ENCODE measurements around the gene KLF13.
A peak's percentile ranks its signal among the peaks of the same experiment; 100 is the strongest.

KLF13 gene

DNA sequence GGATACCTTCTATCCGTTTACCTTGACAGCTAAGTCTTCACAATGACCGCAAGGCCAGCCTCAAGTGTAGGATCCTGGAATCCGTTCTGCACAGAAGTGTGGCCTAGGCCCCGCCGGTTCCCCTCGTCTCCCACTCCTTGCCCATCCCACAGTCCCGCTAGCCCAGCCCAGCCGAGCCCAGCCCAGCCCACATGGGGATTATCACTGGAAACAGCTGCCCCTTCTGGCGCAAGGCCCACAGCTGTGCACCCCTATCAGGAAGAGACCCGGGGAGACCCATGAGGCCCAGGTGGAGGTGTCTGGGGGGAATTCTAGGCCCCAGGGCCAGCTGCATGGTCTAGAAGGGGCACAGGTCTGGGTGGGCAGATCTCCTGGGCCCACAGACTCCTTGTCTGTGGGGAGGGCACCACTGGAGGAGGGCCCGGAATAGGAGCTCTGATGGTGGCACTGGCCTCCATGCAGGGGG is 27.9 kb upstream of the KLF13 start:
- no peak for DNase-seq (ENCODE audit: low read depth in 2 of 2)
- H3K4me3 ChIP-seq (replicated peaks in 1 of 2; ENCODE audit: low read depth in 2 of 2, low read length in 2 of 2) = no peak overlapping the region
- TF ChIP-seq, protein P1, sequence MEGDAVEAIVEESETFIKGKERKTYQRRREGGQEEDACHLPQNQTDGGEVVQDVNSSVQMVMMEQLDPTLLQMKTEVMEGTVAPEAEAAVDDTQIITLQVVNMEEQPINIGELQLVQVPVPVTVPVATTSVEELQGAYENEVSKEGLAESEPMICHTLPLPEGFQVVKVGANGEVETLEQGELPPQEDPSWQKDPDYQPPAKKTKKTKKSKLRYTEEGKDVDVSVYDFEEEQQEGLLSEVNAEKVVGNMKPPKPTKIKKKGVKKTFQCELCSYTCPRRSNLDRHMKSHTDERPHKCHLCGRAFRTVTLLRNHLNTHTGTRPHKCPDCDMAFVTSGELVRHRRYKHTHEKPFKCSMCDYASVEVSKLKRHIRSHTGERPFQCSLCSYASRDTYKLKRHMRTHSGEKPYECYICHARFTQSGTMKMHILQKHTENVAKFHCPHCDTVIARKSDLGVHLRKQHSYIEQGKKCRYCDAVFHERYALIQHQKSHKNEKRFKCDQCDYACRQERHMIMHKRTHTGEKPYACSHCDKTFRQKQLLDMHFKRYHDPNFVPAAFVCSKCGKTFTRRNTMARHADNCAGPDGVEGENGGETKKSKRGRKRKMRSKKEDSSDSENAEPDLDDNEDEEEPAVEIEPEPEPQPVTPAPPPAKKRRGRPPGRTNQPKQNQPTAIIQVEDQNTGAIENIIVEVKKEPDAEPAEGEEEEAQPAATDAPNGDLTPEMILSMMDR (IDR thresholded peaks at IDR 0.05; ENCODE audit: low read depth, low read length) = no peak

DNA sequence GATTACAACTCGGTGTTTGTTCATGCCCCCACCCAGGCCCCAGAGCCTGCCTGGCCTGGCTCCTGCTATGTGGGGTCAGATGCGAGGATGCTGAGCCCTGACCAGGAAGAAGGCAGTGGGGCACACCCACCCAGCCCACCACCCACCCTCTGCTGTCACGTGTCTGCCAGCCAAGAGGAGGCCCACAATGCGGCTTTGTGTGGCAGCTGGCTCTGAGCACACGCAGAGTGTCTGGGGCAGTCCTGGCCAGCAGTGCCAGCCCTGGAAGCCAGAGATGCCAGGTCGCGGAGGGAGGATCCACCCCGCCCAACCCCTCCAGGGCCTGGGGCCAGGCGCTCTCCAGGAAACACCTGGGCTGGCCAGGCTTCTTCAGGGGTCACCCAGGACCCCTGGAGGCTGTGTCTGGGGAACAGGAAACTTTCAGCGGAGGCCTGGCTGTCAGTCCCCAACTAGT is 26.4 kb upstream of the KLF13 start:
- H3K4me3 ChIP-seq (replicated peaks in 1 of 2; ENCODE audit: low read depth in 2 of 2, low read length in 2 of 2) = no peak overlapping the region
- no peak for DNase-seq (ENCODE audit: low read depth in 2 of 2)
- TF ChIP-seq, protein P1 (IDR thresholded peaks at IDR 0.05; ENCODE audit: low read depth, low read length) = no peak

DNA sequence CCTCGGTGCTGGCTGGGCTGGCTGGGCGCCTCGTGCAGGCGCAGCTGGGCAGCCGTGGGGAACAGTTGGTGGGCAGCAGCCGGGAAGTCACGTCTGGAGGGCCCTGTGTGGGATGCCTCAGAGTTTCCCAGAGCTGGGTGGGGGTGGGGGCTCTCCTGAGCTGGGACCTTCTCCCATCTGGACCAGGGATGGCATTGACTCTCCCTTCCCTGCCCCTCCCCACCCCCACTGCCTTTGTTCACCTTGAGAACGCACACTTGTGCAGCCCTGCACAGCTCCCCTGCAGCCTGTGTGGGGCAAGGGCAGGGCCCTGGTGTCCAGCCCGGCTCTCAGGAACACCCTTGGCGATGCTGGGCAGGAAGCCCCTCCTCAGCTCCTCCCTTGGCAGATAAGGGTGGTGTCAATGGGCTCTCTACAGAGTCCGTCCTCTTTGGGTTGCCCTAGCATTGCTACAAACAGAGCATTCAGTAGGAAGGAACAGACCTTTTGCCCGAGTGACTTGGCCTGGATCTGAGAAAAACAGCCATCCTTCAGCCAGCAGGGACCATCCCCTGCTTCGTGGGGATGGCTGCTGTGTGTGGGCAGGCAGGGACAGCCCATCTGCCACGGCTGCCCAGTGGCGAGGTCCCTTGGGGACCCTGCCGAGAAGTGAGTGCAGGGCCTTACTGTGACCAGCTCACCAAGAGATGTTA is 25.5 kb upstream of the KLF13 start:
- no peak for DNase-seq (ENCODE audit: low read depth in 2 of 2)
- TF ChIP-seq, protein P1 (IDR thresholded peaks at IDR 0.05; ENCODE audit: low read depth, low read length) = no peak
- no peak overlapping the region for H3K4me3 ChIP-seq (replicated peaks in 1 of 2; ENCODE audit: low read depth in 2 of 2, low read length in 2 of 2)

DNA sequence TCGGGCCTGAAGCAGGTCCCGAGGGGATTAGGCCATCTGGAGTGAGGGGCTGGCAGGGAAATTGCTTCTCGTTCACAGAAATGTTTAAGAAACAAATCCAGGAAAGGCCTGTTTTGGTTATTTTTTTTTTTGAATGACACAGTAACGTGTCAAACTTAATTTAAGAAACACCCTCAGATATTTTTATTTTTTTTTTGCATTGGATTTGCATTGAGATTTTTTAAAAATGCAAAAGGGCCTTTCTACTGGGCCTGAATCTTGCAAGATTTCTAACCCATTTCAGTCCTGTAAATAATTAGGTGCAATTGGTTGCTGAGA is 25.0 kb upstream of the KLF13 start:
- H3K4me3 ChIP-seq (replicated peaks in 1 of 2; ENCODE audit: low read depth in 2 of 2, low read length in 2 of 2) = no peak overlapping the region
- TF ChIP-seq, protein P1 (IDR thresholded peaks at IDR 0.05; ENCODE audit: low read depth, low read length) = no peak
- DNase-seq (ENCODE audit: low read depth in 2 of 2) = no peak

DNA sequence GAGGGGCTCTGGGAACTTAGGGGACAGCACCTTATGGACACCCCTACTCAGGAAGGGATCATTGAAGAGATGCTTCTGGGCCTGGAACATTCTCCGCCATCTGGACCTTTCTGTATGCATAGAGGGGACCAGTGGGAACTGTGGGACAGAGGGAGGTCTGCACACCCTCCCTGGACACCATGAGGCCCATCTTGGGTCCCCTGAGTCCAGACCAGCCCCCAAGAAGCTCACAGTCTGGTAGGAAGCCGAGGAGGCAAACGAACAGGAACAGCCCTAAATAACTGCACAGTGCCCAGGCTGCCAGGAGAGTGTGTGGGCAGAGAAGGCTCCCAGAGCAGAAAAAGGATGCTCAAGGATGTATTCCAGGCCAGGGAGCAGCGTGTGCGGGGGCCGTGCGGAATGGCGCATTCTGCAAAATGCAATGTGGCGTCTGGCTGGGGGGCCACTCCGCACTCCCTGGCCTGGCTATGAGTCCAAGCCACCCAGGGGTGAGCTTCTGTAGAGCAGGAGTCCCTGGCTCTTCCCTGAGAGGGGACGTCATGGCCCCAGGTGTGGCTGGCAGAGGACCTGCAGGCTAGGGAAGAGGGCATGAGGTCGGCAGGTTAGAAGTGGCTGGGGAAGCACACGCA is 24.5 kb upstream of the KLF13 start:
- H3K4me3 ChIP-seq (replicated peaks in 1 of 2; ENCODE audit: low read depth in 2 of 2, low read length in 2 of 2) = no peak overlapping the region
- no peak for DNase-seq (ENCODE audit: low read depth in 2 of 2)
- TF ChIP-seq, protein P1 (IDR thresholded peaks at IDR 0.05; ENCODE audit: low read depth, low read length) = no peak

DNA sequence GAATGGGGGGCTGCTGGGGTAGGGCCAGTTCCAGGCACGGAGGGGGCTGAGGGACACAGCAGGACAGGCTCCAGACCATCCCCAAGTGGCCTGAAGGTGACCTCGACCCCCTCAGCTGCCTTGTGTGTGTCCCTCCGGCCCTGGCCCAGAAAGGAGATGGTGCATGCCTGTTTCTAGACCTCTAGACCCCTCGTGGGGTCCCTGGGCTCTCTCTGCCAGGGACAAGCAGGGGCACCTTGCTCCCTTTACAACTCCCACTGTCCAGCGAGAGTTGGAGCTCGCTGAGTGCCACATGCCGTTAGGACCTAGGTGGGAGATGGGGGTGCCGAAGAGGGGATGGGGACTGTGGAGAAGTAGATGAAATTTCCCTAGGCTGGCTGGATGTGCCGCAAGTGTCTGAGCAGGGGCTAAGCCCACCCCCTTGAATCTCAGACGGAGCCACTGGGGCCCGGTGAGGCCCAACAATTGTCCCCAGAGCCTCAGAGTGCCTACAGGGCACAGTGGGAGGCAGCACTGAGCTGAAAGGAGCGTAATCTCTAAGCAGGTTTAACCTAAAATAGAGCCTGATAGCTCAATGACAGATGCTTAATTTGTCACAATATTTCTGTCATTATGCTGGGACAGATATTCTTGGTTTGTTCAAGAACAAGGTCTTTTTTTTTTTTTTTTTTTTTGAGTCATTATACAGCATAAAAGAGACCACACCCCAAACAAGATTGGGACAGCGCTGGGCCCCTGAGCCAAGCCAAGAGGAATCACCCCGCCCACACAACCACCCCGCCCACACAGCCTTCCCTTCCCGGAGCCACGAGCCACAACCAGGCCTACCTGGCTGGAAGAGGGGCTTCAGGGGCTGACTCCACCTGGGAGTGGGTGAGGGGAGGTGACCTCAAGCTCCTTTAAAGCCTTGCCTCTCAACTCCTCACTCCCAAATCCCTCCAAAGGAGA is 23.6 kb upstream of the KLF13 start:
- DNase-seq (ENCODE audit: low read depth in 2 of 2) = peak; percentile 16 to 33

More for the DNA sequence above, 23.6 kb upstream of the KLF13 start:
- H3K4me3 ChIP-seq (replicated peaks in 1 of 2; ENCODE audit: low read depth in 2 of 2, low read length in 2 of 2) = no peak overlapping the region
- TF ChIP-seq, protein P1 (IDR thresholded peaks at IDR 0.05; ENCODE audit: low read depth, low read length) = no peak
